Measurements from ENCODE around the gene ATF7IP. TPM values are rescaled to one million over a fixed set of nuclear protein-coding genes. Genes with fewer than 3 reads are reported as not detected.
"Not testable (repeated sequence)": the region's sequence is repeated elsewhere in the genome, so short reads cannot be mapped to it uniquely, and the experiment has no call there.

Gene ATF7IP, protein sequence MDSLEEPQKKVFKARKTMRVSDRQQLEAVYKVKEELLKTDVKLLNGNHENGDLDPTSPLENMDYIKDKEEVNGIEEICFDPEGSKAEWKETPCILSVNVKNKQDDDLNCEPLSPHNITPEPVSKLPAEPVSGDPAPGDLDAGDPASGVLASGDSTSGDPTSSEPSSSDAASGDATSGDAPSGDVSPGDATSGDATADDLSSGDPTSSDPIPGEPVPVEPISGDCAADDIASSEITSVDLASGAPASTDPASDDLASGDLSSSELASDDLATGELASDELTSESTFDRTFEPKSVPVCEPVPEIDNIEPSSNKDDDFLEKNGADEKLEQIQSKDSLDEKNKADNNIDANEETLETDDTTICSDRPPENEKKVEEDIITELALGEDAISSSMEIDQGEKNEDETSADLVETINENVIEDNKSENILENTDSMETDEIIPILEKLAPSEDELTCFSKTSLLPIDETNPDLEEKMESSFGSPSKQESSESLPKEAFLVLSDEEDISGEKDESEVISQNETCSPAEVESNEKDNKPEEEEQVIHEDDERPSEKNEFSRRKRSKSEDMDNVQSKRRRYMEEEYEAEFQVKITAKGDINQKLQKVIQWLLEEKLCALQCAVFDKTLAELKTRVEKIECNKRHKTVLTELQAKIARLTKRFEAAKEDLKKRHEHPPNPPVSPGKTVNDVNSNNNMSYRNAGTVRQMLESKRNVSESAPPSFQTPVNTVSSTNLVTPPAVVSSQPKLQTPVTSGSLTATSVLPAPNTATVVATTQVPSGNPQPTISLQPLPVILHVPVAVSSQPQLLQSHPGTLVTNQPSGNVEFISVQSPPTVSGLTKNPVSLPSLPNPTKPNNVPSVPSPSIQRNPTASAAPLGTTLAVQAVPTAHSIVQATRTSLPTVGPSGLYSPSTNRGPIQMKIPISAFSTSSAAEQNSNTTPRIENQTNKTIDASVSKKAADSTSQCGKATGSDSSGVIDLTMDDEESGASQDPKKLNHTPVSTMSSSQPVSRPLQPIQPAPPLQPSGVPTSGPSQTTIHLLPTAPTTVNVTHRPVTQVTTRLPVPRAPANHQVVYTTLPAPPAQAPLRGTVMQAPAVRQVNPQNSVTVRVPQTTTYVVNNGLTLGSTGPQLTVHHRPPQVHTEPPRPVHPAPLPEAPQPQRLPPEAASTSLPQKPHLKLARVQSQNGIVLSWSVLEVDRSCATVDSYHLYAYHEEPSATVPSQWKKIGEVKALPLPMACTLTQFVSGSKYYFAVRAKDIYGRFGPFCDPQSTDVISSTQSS
- 55.7 and 61.6 TPM in 2 replicates for total RNA-seq (2014; rRNA removed; shearing (Covaris generic))

DNA sequence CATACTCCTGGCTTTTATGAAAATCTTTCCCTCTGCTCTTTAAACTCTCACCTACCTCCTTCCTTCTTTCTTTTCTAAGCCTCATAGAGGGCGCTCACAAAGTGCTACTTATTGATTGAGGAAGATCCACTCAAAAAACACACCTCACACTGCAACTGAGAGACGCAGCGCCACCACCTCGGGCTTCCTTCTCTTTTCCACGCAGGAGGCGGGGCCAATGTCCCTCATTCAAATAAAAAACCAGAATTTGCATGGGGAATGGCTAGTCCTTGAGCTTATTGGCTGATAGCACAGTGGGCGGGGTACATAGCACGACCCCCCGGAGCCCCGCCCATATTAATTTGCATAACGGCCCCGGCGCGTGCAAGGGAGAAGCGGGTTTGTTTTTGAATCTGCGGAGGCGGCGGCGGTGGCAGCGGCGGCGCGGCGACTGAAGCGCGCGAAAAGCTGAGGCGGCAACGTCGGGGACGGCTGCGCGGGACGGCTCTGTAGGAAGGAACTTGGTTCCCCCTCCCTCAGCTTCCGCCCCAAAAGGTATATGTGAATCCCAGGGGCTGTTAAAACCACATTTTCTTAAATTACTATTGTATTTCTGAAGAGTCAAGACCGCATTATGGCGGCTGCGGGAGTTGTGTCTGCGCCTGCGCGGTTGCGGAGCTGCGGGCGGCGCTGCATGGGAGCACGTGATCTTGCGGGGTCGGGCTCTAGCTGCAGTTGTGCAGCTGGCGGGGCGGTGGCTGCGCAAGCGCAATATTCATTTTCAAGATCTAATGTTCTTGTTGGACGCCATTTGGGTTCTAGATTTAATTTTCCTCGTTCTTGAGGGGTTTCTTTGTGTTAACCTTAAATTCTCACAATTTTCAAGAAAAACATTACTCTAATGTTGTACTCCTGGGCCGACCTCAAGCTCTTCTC lies at the start of gene ATF7IP:
TSS of gene ATF7IP (plus strand) at position 389 of the 915 bp plus-strand sequence. CDS start 58,234 bp downstream, outside the sequence.
- no peak within 1 kb of the TSS for H3K27ac ChIP-seq
- no peaks in the 10 kb centered on the region for H3K9me3 ChIP-seq (replicated peaks)
- DNase-seq: no peak
- H3K36me3 ChIP-seq: no peaks in the 10 kb centered on the region
- H3K27me3 ChIP-seq: no peaks in the 10 kb centered on the region
- H3K4me1 ChIP-seq: no peaks in the 10 kb centered on the region
- no peak within 1 kb of the TSS for H3K4me3 ChIP-seq

DNA sequence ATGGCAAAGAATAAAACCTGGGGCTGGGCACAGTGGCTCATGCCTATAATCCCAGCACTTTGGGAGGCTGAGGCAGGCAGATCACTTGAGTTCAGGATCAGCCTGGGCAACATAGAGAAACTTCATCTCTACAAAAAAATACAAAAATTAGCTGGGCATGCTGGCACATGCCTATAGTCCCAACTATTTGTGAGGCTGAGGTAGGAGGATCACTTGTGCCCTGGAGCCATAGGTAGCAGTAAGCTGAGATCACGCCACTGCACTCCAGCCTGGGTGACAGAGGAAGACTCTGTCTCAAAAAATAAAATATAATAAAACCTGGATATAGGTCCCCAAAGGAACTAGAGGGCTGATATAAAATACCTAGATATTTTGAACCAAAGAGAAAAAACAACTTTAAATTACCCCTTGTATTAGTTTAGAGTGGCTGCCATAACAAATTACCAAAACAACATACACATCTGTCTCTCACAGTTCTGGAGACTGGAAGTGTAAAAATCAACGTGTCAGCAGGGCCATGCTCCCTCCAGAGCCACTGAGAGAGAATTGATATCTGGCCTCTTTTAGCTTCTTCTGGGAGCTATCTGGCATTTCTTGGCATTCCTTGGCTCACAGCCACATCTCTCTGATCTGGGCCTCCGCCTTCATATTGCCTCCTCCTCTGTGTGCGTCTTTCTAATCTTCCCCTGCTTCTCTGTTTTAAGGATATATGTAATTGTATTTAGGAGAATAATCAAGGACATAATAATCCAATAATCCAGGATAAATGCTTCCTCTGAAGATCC lies 47.9 kb upstream of the ATF7IP start:
- H3K36me3 ChIP-seq: no peaks in the 10 kb centered on the region

DNA sequence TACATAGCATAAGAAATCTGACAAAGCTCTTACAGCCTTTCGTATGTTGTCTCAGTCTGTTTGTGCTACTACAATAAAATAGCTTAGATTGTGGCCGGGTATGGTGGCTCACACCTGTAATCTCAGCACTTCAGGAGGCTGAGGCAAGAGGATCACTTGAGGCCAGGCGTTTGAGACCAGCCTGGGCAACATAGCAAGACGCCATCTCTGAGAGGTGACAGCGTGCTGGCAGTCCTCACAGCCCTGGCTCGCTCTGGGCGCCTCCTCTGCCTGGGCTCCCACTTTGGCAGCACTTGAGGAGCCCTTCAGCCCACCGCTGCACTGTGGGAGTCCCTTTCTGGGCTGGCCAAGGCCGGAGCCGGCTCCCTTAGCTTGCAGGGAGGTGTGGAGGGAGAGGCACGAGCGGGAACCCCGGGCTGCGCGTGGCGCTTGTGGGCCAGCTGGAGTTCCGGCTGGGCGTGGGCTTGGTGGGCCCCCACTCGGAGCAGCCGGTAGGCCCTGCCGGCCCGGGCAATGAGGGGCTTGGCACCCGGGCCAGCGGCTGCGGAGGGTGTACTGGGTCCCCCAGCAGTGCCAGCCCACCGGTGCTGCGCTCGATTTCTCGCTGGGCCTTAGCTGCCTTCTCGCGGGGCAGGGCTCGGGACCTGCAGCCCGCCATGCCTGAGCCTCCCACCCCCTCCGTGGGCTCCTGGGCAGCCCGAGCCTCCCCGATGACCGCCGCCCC lies 45.6 kb upstream of the ATF7IP start:
- H3K36me3 ChIP-seq; H3K27ac ChIP-seq; H3K9me3 ChIP-seq (replicated peaks); H3K27me3 ChIP-seq; DNase-seq; H3K4me3 ChIP-seq; H3K4me1 ChIP-seq: not testable (repeated sequence)

More for the DNA sequence above, 47.9 kb upstream of the ATF7IP start:
- DNase-seq: peak in 1 of 2 experiments; percentile 13
- Histone ChIP-seq H3K27me3 (no peaks in the 10 kb centered on the region), H3K4me3 (no peak overlapping the region), H3K27ac (no peak overlapping the region), H3K4me1 (0 out of 2 replicates have a peak, but pooled peaks cover 5% of the 10 kb centered on the region), H3K9me3 (replicated peaks) (no peaks in the 10 kb centered on the region)

DNA sequence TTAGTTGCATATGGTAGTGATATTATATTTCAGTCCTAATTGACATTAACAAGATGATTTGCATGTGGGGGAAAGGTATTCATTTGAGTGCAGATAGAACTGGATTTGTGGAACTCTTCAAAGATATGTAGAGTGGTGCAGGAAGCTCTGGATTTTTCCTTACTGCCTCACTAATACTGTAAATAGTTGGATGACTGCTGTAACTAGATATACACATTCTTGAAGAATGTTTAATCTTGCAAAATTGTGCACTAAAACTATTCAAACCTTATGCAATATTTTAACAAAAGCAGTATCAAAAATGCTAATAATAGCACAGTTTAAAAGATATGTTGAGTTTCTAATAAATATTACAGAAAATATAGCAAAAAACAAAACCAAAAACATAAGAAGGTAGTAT lies 43.1 kb upstream of the ATF7IP start:
- no peak for DNase-seq
- H3K36me3 ChIP-seq: no peaks in the 10 kb centered on the region
- no peak overlapping the region for H3K4me3 ChIP-seq
- H3K27me3 ChIP-seq: no peaks in the 10 kb centered on the region
- 0 out of 2 replicates have a peak, but pooled peaks cover 5% of the 10 kb centered on the region for H3K4me1 ChIP-seq
- no peak overlapping the region for H3K27ac ChIP-seq
- no peaks in the 10 kb centered on the region for H3K9me3 ChIP-seq (replicated peaks)

DNA sequence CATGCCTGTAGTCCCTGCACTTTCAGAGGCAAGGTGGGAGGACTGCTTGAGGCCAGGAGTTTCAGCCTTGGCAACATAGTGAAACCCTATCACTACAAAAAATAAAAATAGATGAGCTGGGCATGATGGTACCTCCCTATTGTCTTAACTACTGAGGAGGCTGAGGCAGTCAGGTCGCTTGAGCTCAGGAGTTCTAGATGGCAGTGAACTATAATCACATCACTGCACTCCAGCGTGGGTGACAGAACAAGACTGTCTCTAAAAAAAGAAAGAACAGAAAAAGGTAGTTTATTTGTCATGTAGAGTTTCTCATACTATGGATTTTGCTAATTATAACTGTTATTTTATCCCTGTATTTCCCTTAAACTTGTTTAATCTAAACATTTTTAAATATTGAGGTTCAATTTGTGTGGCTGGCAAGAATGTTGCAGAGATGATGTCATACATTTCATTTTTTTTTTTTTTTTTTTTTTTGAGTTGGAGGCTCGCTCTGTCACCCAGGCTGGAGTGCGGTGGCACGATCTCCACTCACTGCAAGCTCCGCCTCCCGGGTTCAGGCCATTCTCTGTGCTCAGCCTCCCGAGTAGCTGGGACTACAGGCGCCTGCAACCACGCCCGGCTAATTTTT lies 39.7 kb upstream of the ATF7IP start:
- H3K27ac ChIP-seq: no peak overlapping the region
- H3K36me3 ChIP-seq: no peaks in the 10 kb centered on the region
- H3K4me3 ChIP-seq: no peak overlapping the region
- no peaks in the 10 kb centered on the region for H3K4me1 ChIP-seq
- DNase-seq: no peak
- H3K9me3 ChIP-seq (replicated peaks): no peaks in the 10 kb centered on the region; the same call in 1 of the 2 replicates
- H3K27me3 ChIP-seq: no peaks in the 10 kb centered on the region

DNA sequence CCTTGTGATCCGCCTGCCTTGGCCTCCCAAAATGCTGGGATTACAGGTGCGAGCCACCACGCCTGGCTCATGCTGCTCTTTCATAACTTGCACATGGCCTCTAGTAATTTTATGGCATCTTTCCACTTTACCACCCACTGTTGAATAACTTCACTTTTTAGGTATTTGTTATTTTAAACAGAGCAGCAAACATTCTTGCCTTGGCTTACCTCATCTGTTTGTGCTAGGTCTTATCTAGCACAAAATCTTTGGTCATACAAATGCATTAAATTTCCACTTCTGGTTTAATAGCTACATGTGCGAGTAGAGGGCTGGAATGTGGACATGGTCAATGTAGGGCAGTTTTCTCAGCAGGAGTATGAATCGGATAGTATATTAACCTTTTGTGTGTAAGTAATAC lies 38.8 kb upstream of the ATF7IP start:
- H3K4me1 ChIP-seq: no peaks in the 10 kb centered on the region
- no peak for DNase-seq
- no peaks in the 10 kb centered on the region; the same call in 1 of the 2 replicates for H3K9me3 ChIP-seq (replicated peaks)

DNA sequence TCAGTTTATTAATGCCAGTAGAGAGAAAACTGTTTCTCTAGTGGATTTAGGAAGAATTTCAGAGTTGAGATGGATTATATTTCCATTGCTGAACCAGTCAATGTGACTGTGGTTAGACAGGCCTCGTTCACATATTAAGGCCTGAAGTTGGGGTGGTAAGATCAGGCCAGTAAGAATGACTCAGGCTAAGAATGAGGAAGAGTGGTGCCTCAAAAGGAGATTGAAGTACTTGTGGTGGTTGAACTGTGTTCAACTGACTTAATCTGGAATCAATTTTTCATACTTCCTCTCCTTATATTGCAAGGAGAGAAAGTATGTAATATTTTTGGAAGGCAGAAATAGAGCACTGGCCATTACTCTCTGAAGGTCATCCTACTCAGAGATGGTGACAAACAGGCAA lies 37.8 kb upstream of the ATF7IP start:
- no peak for DNase-seq
- Histone ChIP-seq H3K9me3 (replicated peaks) (no peaks in the 10 kb centered on the region; the same call in 1 of the 2 replicates), H3K27ac (no peak overlapping the region), H3K27me3 (no peaks in the 10 kb centered on the region), H3K4me1 (no peaks in the 10 kb centered on the region), H3K36me3 (no peaks in the 10 kb centered on the region), H3K4me3 (no peak overlapping the region)

More for the DNA sequence above, 38.8 kb upstream of the ATF7IP start:
- no peak overlapping the region for H3K4me3 ChIP-seq
- no peak overlapping the region for H3K27ac ChIP-seq
- no peaks in the 10 kb centered on the region for H3K27me3 ChIP-seq
- no peaks in the 10 kb centered on the region for H3K36me3 ChIP-seq

DNA sequence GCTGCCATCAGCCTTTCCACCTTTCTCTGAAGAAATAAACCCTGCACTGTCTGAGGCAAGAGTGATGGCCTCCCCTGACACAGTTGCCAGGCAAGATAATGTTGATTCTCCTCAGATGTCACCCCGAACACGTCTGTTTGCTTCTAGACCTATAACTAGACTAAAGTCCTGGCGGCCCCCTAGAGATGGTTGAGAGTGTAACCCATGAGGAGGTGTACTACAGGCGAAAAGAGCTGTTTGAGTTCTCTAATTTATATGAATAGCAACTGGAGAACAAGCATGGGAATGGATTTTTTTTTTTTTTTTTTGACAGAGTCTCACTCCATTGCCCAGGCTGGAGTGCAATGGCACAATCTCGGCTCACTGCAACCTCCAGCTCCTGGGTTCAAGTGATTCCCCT lies 33.0 kb upstream of the ATF7IP start:
- H3K27ac ChIP-seq: no peak overlapping the region
- H3K4me3 ChIP-seq: no peak overlapping the region
- no peaks in the 10 kb centered on the region; the same call in 1 of the 2 replicates for H3K9me3 ChIP-seq (replicated peaks)
- H3K4me1 ChIP-seq: no peaks in the 10 kb centered on the region
- no peak for DNase-seq
- no peaks in the 10 kb centered on the region for H3K27me3 ChIP-seq
- H3K36me3 ChIP-seq: no peaks in the 10 kb centered on the region

DNA sequence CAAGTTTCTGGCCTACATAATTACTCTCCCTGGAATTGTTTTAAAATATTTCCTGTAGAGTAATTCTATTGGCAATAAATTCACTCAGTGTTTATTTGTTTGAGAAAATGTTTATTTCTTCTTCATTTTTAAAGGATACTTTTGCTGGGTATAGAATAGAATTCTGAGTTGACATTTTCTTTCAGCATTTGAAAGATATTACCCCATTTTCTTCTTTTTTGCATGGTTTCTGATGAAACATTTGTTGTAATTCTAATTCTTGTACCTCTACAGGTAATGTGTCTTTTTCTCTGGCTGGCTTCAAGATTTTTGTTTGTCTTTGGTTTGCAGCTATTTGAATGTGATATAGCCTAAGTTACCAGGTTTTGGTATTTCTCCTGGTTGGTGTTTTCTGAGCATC lies 25.1 kb upstream of the ATF7IP start:
- Histone ChIP-seq H3K4me3 (no peak overlapping the region), H3K4me1 (no peaks in the 10 kb centered on the region), H3K9me3 (replicated peaks) (no peaks in the 10 kb centered on the region), H3K36me3 (no peaks in the 10 kb centered on the region), H3K27me3 (no peaks in the 10 kb centered on the region), H3K27ac (no peak overlapping the region)
- no peak for DNase-seq

DNA sequence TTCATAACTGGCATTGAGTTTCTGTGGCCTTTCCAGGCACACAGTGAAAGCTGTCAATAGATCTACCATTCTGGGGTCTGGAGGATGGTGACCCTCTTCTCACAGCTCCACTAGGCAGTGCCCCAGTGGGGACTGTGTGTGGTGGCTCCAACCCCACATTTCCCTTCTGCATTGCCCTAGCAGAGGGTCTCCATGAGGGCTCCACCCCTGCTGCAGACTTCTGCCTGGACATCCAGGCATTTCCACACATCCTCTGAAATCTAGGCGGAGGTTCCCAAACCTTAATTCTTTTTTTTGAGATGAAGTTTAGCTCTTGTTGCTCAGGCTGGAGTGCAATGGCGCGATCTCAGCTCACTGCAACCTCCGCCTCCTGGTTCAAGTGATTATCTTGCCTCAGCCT lies 14.0 kb upstream of the ATF7IP start:
- DNase-seq; H3K4me3 ChIP-seq; H3K4me1 ChIP-seq; H3K27ac ChIP-seq; H3K36me3 ChIP-seq; H3K27me3 ChIP-seq; H3K9me3 ChIP-seq (replicated peaks): not testable (repeated sequence)

DNA sequence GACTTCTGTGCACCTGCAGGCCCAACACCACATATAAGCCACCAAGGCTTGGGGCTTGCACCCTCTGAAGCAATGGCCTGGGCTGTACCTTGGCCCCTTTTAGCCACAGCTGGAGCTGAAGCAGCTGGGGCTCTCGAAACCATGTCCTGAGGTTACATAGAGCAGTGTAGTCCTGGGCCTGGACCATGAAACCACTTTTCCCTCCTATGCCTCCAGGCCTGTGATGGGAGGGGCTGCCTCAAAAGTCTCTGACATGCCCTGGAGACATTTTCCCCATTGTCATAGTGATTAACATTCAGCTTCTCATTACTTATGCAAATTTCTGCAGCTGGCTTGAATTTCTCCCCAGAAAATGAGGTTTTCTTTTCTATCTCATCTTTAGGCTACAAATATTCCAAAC lies 13.4 kb upstream of the ATF7IP start:
- H3K4me3 ChIP-seq; H3K9me3 ChIP-seq (replicated peaks); DNase-seq; H3K36me3 ChIP-seq; H3K4me1 ChIP-seq; H3K27me3 ChIP-seq; H3K27ac ChIP-seq: not testable (repeated sequence)

DNA sequence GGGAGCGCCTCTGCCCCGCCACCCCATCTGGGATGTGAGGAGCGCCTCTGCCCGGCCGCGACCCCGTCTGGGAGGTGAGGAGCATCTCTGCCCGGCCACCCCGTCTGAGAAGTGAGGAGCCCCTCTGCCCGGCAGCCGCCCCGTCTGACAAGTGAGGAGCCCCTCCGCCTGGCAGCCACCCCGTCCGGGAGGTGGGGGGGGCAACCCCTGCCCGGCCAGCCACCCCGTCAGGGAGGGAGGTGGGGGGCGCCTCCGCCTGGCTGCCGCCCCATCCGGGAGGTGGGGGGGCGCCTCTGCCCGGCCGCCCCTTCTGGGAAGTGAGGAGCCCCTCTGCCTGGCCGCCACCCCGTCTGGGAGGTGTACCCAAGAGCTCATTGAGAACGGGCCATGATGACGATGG lies 10.8 kb upstream of the ATF7IP start:
- not testable (repeated sequence) for H3K9me3 ChIP-seq (replicated peaks); H3K4me1 ChIP-seq; H3K4me3 ChIP-seq; H3K27ac ChIP-seq; DNase-seq; H3K36me3 ChIP-seq; H3K27me3 ChIP-seq

Data from SJCRH30 (cell line).